Measurements from ENCODE around the gene RIPOR2. TPM values are rescaled to one million over a fixed set of nuclear protein-coding genes. Genes with fewer than 3 reads are reported as not detected.

Gene RIPOR2
- total and polyA plus RNA-seq, 2 experiments from 2014 or later, result 9.5 to 22.5 TPM

GRCh38 chr6:24761851-24762250 is 173.9 kb downstream of the RIPOR2 start (continued):
- no peak for TF ChIP-seq POLR2AphosphoS5 (IDR thresholded peaks at IDR 0.05; ENCODE audit: low read depth)
- no peak for TF ChIP-seq ZNF331 (CRISPR knock-in tag; IDR thresholded peaks at IDR 0.05; ENCODE audit: low read depth)
- TF ChIP-seq NANOG (IDR thresholded peaks at IDR 0.05; ENCODE audit: borderline replicate concordance), result no peak
- no peak for TF ChIP-seq REST (IDR thresholded peaks at IDR 0.05; ENCODE audit: unreplicated experiment)
- TF ChIP-seq STAT1 (IDR thresholded peaks at IDR 0.05; ENCODE audit: unreplicated experiment), result no peak
- no peak for TF ChIP-seq JUNB (IDR thresholded peaks at IDR 0.05; ENCODE audit: unreplicated experiment)

- Histone ChIP-seq H2AFZ (peak overlapping the region; percentile 85), H3K4me2 (no peak overlapping the region), H3K27me3 (ENCODE audit: insufficient read depth) (no peaks in the 10 kb centered on the region), H3F3A (replicated peaks; ENCODE audit: low read depth) (no peaks in the 10 kb centered on the region), H3K4me3 (no peak overlapping the region), H3K36me3 (ENCODE audit: insufficient read depth) (no peaks in the 10 kb centered on the region), H3K4me1 (ENCODE audit: insufficient read depth) (peaks cover 4% of the 10 kb centered on the region; the same call in 1 of the 2 replicates), H4K20me1 (replicated peaks; ENCODE audit: insufficient read depth) (no peaks in the 10 kb centered on the region), H3K27ac (ENCODE audit: low read depth) (no peak overlapping the region), H3K79me2 (replicated peaks; ENCODE audit: insufficient read depth) (no peaks in the 10 kb centered on the region), H3K9me2 (ENCODE audit: insufficient read depth) (peaks cover 4% of the 10 kb centered on the region)
- H3K9me3 Mint-ChIP-seq, result no peaks in the 10 kb centered on the region
- H3K27me3 Mint-ChIP-seq (ENCODE audit: insufficient read depth, low read depth, poor library complexity), result peaks cover 2% of the 10 kb centered on the region
- no peak overlapping the region for H3K27ac Mint-ChIP-seq
- H3K4me1 Mint-ChIP-seq, result peaks cover 5% of the 10 kb centered on the region; the same call in 2 of the 3 replicates
- ATAC-seq (peak; percentile 99), DNase-seq (ENCODE audit: low spot score) (peak; percentile 54)
- no peak overlapping the region; the same call in 2 of the 3 replicates for H3K4me3 Mint-ChIP-seq
- TF ChIP-seq NANOG (IDR thresholded peaks at IDR 0.05; ENCODE audit: borderline replicate concordance) (no peak), ZNF331 (CRISPR knock-in tag; IDR thresholded peaks at IDR 0.05; ENCODE audit: low read depth) (no peak), CTCF (conservative IDR thresholded peaks at IDR 0.05; ENCODE audit: low read depth in 2 of 2) (no peak)
- H3K36me3 Mint-ChIP-seq (ENCODE audit: low read depth), result no peaks in the 10 kb centered on the region; the same call in 2 of the 3 replicates
Observed at GRCh38 chr6:24761193-24761835, 174.4 kb downstream of the RIPOR2 start.

- H3K27ac ChIP-seq (ENCODE audit: low read depth), result no peak overlapping the region
- no peaks in the 10 kb centered on the region for H4K20me1 ChIP-seq (replicated peaks; ENCODE audit: insufficient read depth)
- no peak for ATAC-seq
- no peaks in the 10 kb centered on the region for H3K79me2 ChIP-seq (replicated peaks; ENCODE audit: insufficient read depth)
- no peak for DNase-seq (ENCODE audit: low spot score)
- peaks cover 5% of the 10 kb centered on the region; the same call in 2 of the 3 replicates for H3K4me1 Mint-ChIP-seq
- H3K36me3 ChIP-seq (ENCODE audit: insufficient read depth), result no peaks in the 10 kb centered on the region
- no peaks in the 10 kb centered on the region; the same call in 2 of the 3 replicates for H3K36me3 Mint-ChIP-seq (ENCODE audit: low read depth)
- H3K27me3 ChIP-seq (ENCODE audit: insufficient read depth), result no peaks in the 10 kb centered on the region
- H3F3A ChIP-seq (replicated peaks; ENCODE audit: low read depth), result no peaks in the 10 kb centered on the region
- H3K27ac Mint-ChIP-seq, result no peak overlapping the region
- no peak overlapping the region for H3K4me2 ChIP-seq
- H3K27me3 Mint-ChIP-seq (ENCODE audit: insufficient read depth, low read depth, poor library complexity), result peaks cover 2% of the 10 kb centered on the region
- H3K9me2 ChIP-seq (ENCODE audit: insufficient read depth), result peaks cover 9% of the 10 kb centered on the region
- H3K4me3 Mint-ChIP-seq, result no peak overlapping the region
- peak overlapping the region; percentile 85; the same call in 1 of the 2 replicates for H2AFZ ChIP-seq
- H3K4me3 ChIP-seq, result no peak overlapping the region
- H3K9me3 Mint-ChIP-seq, result no peaks in the 10 kb centered on the region
- peaks cover 4% of the 10 kb centered on the region; the same call in 1 of the 2 replicates for H3K4me1 ChIP-seq (ENCODE audit: insufficient read depth)
- no peak for TF ChIP-seq ZNF462 (CRISPR knock-in tag; IDR thresholded peaks at IDR 0.05)
Observed at GRCh38 chr6:24760210-24760609, 175.6 kb downstream of the RIPOR2 start.

Data from GM23338 (cell line).